Neural progenitor cell (in vitro differentiated cells): ENCODE results near the gene AKAP6. TPM values are rescaled to one million over a fixed set of nuclear protein-coding genes. Genes with fewer than 3 reads are reported as not detected.

Experiments
- DNase-seq: peaks from one replicate; pipeline ENCODE4 v3.0.0-alpha.2; 2016; ENCODE audit warnings: low spot score
- H2AFZ ChIP-seq: fragments of 200-600 bp; sonication (generic); replicated peaks from 2 replicates; pipeline ENCODE4 v1.6.1; 2016; ENCODE audit warnings: antibody characterized with exemption
- H3F3A ChIP-seq: fragments of 200-600 bp; sonication (generic); 2 replicates; pipeline ENCODE4 v1.6.1; 2016; ENCODE audit warnings: antibody characterized with exemption, low read depth
- H3K27ac ChIP-seq: fragments of 200-600 bp; sonication (generic); 2 replicates; pipeline ENCODE4 v1.5.1; 2016; ENCODE audit warnings: mild to moderate bottlenecking
- H3K27me3 ChIP-seq: fragments of 200-600 bp; sonication (generic); 2 replicates; pipeline ENCODE4 v1.6.1; 2016; ENCODE audit warnings: mild to moderate bottlenecking, moderate library complexity
- H3K36me3 ChIP-seq: fragments of 200-600 bp; sonication (generic); 2 replicates; pipeline ENCODE4 v1.5.1; 2016
- H3K4me1 ChIP-seq: fragments of 200-600 bp; sonication (generic); 2 replicates; pipeline ENCODE4 v1.6.1; 2016; ENCODE audit warnings: mixed run types
- H3K4me2 ChIP-seq: fragments of 200-600 bp; sonication (generic); 2 replicates; pipeline ENCODE4 v1.6.1; 2016
- H3K4me3 ChIP-seq: fragments of 200-600 bp; sonication (generic); 2 replicates; pipeline ENCODE4 v1.5.1; 2016
- H3K79me2 ChIP-seq: fragments of 200-600 bp; sonication (generic); 2 replicates; pipeline ENCODE4 v1.6.1; 2016; ENCODE audit warnings: low read depth
- H3K9ac ChIP-seq: fragments of 200-600 bp; sonication (generic); 2 replicates; pipeline ENCODE4 v1.6.1; 2016
- H3K9me3 ChIP-seq: fragments of 200-600 bp; sonication (generic); 2 replicates; pipeline ENCODE4 v1.5.1; 2016; ENCODE audit warnings: low read depth
- H4K20me1 ChIP-seq: fragments of 200-600 bp; sonication (generic); 2 replicates; pipeline ENCODE4 v1.6.1; 2016; ENCODE audit warnings: low read depth
- H3K27ac Mint-ChIP-seq: 3 replicates; pipeline ENCODE4 v1.8.0; 2021; ENCODE audit warnings: mixed read lengths
- H3K27me3 Mint-ChIP-seq: 2 replicates; pipeline ENCODE4 v1.8.0; 2022; ENCODE audit warnings: low read depth, mild to moderate bottlenecking, inconsistent platforms, moderate library complexity, mixed read lengths; ENCODE audit not compliant: insufficient read depth
- H3K36me3 Mint-ChIP-seq: 3 replicates; pipeline ENCODE4 v1.8.0; 2021; ENCODE audit warnings: mixed read lengths
- H3K4me1 Mint-ChIP-seq: 3 replicates; pipeline ENCODE4 v1.8.0; 2021; ENCODE audit warnings: mixed read lengths
- H3K4me3 Mint-ChIP-seq: 3 replicates; pipeline ENCODE4 v1.8.0; 2021; ENCODE audit warnings: mild to moderate bottlenecking, moderate library complexity, mixed read lengths
- H3K9me3 Mint-ChIP-seq: 3 replicates; pipeline ENCODE4 v1.8.0; 2020; ENCODE audit warnings: mixed read lengths
- EZH2 ChIP-seq: fragments of 200-600 bp; sonication (generic); IDR thresholded peaks from 2 replicates; pipeline ENCODE4 v1.6.1; 2017; ENCODE audit warnings: antibody characterized with exemption, mild to moderate bottlenecking, moderate library complexity
- EZH2phosphoT487 ChIP-seq: fragments of 200-600 bp; sonication (generic); IDR thresholded peaks from 2 replicates; pipeline ENCODE4 v1.6.1; 2017; ENCODE audit warnings: antibody characterized with exemption
- total RNA-seq: library from RNA; depleted of rRNA; stranded (reverse); fragments of >200 nt; gene quantifications from 2 replicates; pipeline ENCODE4 v1.2.3, GENCODE V29; 2015; ENCODE audit warnings: low replicate concordance
- TF ChIP-seq, protein P1 (sequence below): fragments of 200-600 bp; sonication (generic); IDR thresholded peaks from 2 replicates; pipeline ENCODE4 v1.5.1; 2017; ENCODE audit warnings: antibody characterized with exemption, mild to moderate bottlenecking

AKAP6 gene
- total RNA-seq, 1 donor from 2014 or later: 3.7 TPM

- no peaks in the 10 kb centered on the region for H3K9me3 Mint-ChIP-seq
- H2AFZ ChIP-seq: no peak overlapping the region
Observed at GRCh38 chr14:32509632-32510187, 180.6 kb downstream of the AKAP6 start.

GRCh38 chr14:32510815-32511214, 181.7 kb downstream of the AKAP6 start:
- no peak overlapping the region for H2AFZ ChIP-seq
- no peaks in the 10 kb centered on the region for H3K9me3 ChIP-seq
- Mint-ChIP-seq H3K36me3 (no peaks in the 10 kb centered on the region), H3K4me3 (no peak overlapping the region), H3K27ac (no peak overlapping the region), H3K9me3 (no peaks in the 10 kb centered on the region), H3K27me3 (no peaks in the 10 kb centered on the region), H3K4me1 (peaks cover 16% of the 10 kb centered on the region)
- H3K79me2 ChIP-seq: no peaks in the 10 kb centered on the region
- H4K20me1 ChIP-seq: no peaks in the 10 kb centered on the region
- no peak overlapping the region for H3K4me2 ChIP-seq
- no peaks in the 10 kb centered on the region for H3K36me3 ChIP-seq
- no peaks in the 10 kb centered on the region for H3F3A ChIP-seq
- TF ChIP-seq, protein P1, sequence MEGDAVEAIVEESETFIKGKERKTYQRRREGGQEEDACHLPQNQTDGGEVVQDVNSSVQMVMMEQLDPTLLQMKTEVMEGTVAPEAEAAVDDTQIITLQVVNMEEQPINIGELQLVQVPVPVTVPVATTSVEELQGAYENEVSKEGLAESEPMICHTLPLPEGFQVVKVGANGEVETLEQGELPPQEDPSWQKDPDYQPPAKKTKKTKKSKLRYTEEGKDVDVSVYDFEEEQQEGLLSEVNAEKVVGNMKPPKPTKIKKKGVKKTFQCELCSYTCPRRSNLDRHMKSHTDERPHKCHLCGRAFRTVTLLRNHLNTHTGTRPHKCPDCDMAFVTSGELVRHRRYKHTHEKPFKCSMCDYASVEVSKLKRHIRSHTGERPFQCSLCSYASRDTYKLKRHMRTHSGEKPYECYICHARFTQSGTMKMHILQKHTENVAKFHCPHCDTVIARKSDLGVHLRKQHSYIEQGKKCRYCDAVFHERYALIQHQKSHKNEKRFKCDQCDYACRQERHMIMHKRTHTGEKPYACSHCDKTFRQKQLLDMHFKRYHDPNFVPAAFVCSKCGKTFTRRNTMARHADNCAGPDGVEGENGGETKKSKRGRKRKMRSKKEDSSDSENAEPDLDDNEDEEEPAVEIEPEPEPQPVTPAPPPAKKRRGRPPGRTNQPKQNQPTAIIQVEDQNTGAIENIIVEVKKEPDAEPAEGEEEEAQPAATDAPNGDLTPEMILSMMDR: no peak
- no peaks in the 10 kb centered on the region for H3K4me1 ChIP-seq
- no peak overlapping the region for H3K4me3 ChIP-seq
- H3K9ac ChIP-seq: no peak overlapping the region
- H3K27ac ChIP-seq: no peak overlapping the region
- H3K27me3 ChIP-seq: no peaks in the 10 kb centered on the region
- DNase-seq: no peak

More at GRCh38 chr14:32509632-32510187, 180.6 kb downstream of the AKAP6 start:
- no peak overlapping the region for H3K9ac ChIP-seq
- H3K4me2 ChIP-seq: no peak overlapping the region
- no peaks in the 10 kb centered on the region for H3K36me3 ChIP-seq
- H3K79me2 ChIP-seq: no peaks in the 10 kb centered on the region
- H3K4me1 Mint-ChIP-seq: peaks cover 14% of the 10 kb centered on the region
- H3K4me1 ChIP-seq: no peaks in the 10 kb centered on the region
- H4K20me1 ChIP-seq: no peaks in the 10 kb centered on the region
- H3K36me3 Mint-ChIP-seq: no peaks in the 10 kb centered on the region
- no peaks in the 10 kb centered on the region for H3K27me3 ChIP-seq
- no peak overlapping the region for H3K4me3 Mint-ChIP-seq
- no peak overlapping the region for H3K4me3 ChIP-seq
- H3K27ac Mint-ChIP-seq: no peak overlapping the region
- H3K9me3 ChIP-seq: no peaks in the 10 kb centered on the region
- no peaks in the 10 kb centered on the region for H3F3A ChIP-seq
- TF ChIP-seq EZH2phosphoT487 (no peak), EZH2 (no peak)
- TF ChIP-seq, protein P1: no peak
- no peak overlapping the region for H3K27ac ChIP-seq
- H3K27me3 Mint-ChIP-seq: no peaks in the 10 kb centered on the region
- DNase-seq: peak; percentile 9

DNA sequence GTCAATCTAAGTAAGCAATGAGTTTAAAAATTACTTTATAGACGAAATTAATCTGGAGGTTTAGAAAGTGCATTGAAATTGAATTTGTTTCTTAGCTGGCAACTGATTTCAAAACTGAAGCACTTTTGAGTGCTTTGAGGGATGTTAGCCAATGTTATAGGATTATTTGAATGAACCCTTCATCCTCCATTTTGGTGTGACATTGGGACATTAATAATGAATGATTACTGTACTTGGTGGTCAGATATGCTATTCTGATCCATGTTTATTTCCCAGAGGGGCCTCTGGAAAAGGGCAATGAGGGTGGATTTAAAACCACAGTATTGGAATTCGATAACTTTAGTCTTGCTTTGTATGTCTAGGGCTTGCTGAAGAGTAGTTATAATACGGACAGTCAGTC, 183.2 kb downstream of the AKAP6 start:
- H2AFZ ChIP-seq: no peak overlapping the region
- no peak overlapping the region for H3K27ac ChIP-seq
- no peak overlapping the region for H3K9ac ChIP-seq
- DNase-seq: no peak
- H4K20me1 ChIP-seq: no peaks in the 10 kb centered on the region
- H3K9me3 Mint-ChIP-seq: no peaks in the 10 kb centered on the region
- peaks cover 16% of the 10 kb centered on the region for H3K4me1 Mint-ChIP-seq
- no peaks in the 10 kb centered on the region for H3K4me1 ChIP-seq
- no peaks in the 10 kb centered on the region for H3F3A ChIP-seq
- H3K36me3 ChIP-seq: no peaks in the 10 kb centered on the region
- no peaks in the 10 kb centered on the region for H3K27me3 Mint-ChIP-seq
- no peaks in the 10 kb centered on the region for H3K9me3 ChIP-seq
- H3K4me3 Mint-ChIP-seq: no peak overlapping the region
- TF ChIP-seq EZH2phosphoT487: no peak
- no peak for TF ChIP-seq EZH2
- TF ChIP-seq, protein P1: no peak
- H3K79me2 ChIP-seq: no peaks in the 10 kb centered on the region
- no peaks in the 10 kb centered on the region for H3K36me3 Mint-ChIP-seq
- no peaks in the 10 kb centered on the region for H3K27me3 ChIP-seq
- H3K27ac Mint-ChIP-seq: no peak overlapping the region
- H3K4me2 ChIP-seq: no peak overlapping the region
- no peak overlapping the region for H3K4me3 ChIP-seq
